Gastroesophageal sphincter (tissue), 4 donors: ENCODE results near the gene MAP3K4. TPM values are rescaled to one million over a fixed set of nuclear protein-coding genes. Genes with fewer than 3 reads are reported as not detected.
A peak's percentile ranks its signal among the peaks of the same experiment; 100 is the strongest.

Experiments
- ATAC-seq: fragments of 150-250 bp; one replicate; pipeline ENCODE4 v1.9.1; 2016; ENCODE audit warnings: mild to moderate bottlenecking, moderate library complexity
- H3K27ac ChIP-seq, 4 donors: fragments of 200-600 bp; sonication (generic) in 3 of 4; 1 replicate in 3 of 4; 2 replicates in 1 of 4; pipeline ENCODE4 v1.5.1; 2016 to 2019
- H3K27me3 ChIP-seq: fragments of 200-600 bp; sonication (generic); one replicate; pipeline ENCODE4 v1.5.1; 2019
- H3K36me3 ChIP-seq, 2 donors: fragments of 200-600 bp; sonication (generic); one replicate each; pipeline ENCODE4 v1.5.1; 2019; ENCODE audit warnings: control low read depth in 1 of 2
- H3K4me1 ChIP-seq, 3 donors: fragments of 200-600 bp; sonication (generic); 1 replicate in 2 of 3; 2 replicates in 1 of 3; pipeline ENCODE4 v1.5.1; 2016 to 2019; ENCODE audit warnings: control low read depth in 2 of 3
- H3K4me3 ChIP-seq, 2 donors: fragments of 200-600 bp; sonication (generic); one replicate each; pipeline ENCODE4 v1.5.1; 2019; ENCODE audit warnings: mild to moderate bottlenecking in 1 of 2, moderate library complexity in 1 of 2
- H3K9me3 ChIP-seq, 3 donors: fragments of 200-600 bp; sonication (generic); one replicate each; pipeline ENCODE4 v1.5.1; 2017 to 2019; ENCODE audit warnings: control low read depth in 2 of 3
- EP300 ChIP-seq: sonication (generic); formaldehyde crosslinking; IDR thresholded peaks from one replicate; pipeline ENCODE4 v1.6.1; 2017; ENCODE audit warnings: antibody characterized with exemption, mild to moderate bottlenecking
- POLR2A ChIP-seq, 2 donors: fragments of 450-650 bp; IDR thresholded peaks; one replicate each; pipeline ENCODE4 v1.6.1; 2017; ENCODE audit warnings: antibody characterized with exemption in 2 of 2, mild to moderate bottlenecking in 2 of 2, moderate library complexity in 1 of 2
- POLR2AphosphoS5 ChIP-seq: sonication (generic); formaldehyde crosslinking; IDR thresholded peaks from one replicate; pipeline ENCODE4 v1.6.1; 2017; ENCODE audit warnings: antibody characterized with exemption
- WGBS, 2 donors: methylation state at CpG; one replicate each; pipeline ENCODE4 v1.1.5; 2018; ENCODE audit warnings: low coverage in 1 of 2; 5-methylcytosine and 5-hydroxymethylcytosine counted together
- total RNA-seq, 4 donors: library from RNA; depleted of rRNA; stranded (reverse); fragments of >200 nt; gene quantifications; one replicate each; pipeline ENCODE4 v1.1.0, GENCODE V29; 2016
- TF ChIP-seq, protein P1 (sequence below), 4 experiments: fragments of 200-600 bp in 2 of 4; fragments of 450-650 bp in 2 of 4; sonication (generic) in 1 of 4; IDR thresholded peaks; one replicate each; pipeline ENCODE4 v1.5.1; 2017 to 2019; ENCODE audit warnings: antibody characterized with exemption in 4 of 4, mild to moderate bottlenecking in 2 of 4, moderate library complexity in 2 of 4

The MAP3K4 gene
- total RNA-seq, 4 donors from 2014 or later, result 23.0 to 29.3 (median 26.8) TPM

DNA sequence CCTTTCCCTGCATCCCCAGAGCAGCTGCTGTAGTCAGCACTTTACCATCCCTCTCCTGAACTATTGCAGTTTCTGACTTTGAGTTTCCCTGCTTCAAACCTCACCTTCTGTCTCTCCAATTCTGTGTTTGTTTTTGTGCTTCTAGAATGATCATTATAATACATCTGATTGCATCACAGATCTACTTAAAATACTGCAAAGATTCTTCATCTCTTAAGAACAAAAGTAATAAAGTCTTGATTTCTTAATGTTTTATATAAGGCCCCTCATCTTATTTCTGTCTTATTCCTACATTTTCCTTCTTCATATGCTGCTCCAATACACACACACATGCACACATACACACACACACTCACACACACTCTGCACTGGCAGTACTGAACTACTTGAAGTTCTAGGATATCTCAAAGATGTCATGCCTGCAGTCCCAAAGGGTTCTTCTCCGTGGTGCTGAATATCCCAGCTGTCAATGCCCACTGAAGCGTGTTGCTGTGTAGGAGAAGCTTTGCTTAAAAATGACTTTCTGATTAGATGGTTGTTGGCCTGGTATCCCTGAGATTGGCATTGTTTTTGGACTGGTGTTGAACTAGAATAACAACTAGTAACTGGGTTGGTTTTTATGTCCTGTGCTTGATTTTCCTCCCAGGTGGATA, 97.2 kb downstream of the MAP3K4 start:
- TF ChIP-seq POLR2A (IDR thresholded peaks at IDR 0.05), result no peak
- TF ChIP-seq EP300, result no peak
- TF ChIP-seq POLR2AphosphoS5, result no peak
- TF ChIP-seq, protein P1, sequence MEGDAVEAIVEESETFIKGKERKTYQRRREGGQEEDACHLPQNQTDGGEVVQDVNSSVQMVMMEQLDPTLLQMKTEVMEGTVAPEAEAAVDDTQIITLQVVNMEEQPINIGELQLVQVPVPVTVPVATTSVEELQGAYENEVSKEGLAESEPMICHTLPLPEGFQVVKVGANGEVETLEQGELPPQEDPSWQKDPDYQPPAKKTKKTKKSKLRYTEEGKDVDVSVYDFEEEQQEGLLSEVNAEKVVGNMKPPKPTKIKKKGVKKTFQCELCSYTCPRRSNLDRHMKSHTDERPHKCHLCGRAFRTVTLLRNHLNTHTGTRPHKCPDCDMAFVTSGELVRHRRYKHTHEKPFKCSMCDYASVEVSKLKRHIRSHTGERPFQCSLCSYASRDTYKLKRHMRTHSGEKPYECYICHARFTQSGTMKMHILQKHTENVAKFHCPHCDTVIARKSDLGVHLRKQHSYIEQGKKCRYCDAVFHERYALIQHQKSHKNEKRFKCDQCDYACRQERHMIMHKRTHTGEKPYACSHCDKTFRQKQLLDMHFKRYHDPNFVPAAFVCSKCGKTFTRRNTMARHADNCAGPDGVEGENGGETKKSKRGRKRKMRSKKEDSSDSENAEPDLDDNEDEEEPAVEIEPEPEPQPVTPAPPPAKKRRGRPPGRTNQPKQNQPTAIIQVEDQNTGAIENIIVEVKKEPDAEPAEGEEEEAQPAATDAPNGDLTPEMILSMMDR (IDR thresholded peaks at IDR 0.05), result no peak
- Histone ChIP-seq H3K4me3 (no peak overlapping the region), H3K27ac (no peak overlapping the region), H3K36me3 (peaks cover 9 to 91% of the 10 kb centered on the region in 2 donors), H3K9me3 (no peaks in the 10 kb centered on the region), H3K27me3 (no peaks in the 10 kb centered on the region), H3K4me1 (no peaks in the 10 kb centered on the region)
- 69 to 79% methylated on average over 2 of the region's 2 CpGs for WGBS, 2 donors
- ATAC-seq, result no peak

DNA sequence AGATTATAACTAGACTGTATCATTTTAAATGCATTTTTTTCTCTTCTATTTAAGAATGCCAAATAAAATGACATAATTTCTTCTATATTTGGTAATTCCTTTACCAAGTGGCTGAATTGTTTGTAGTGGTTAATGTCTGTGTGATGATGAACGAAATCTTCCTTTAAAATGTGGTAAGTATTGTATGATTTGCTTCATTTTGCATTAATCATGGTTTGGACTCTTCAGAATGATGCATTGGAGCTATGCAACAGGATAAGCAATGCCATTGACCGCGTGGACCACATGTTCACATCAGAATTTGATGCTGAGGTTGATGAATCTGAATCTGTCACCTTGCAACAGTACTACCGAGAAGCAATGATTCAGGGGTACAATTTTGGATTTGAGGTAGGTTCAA, 99.6 kb downstream of the MAP3K4 start:
- Histone ChIP-seq H3K36me3 (peaks cover 9 to 86% of the 10 kb centered on the region in 2 donors), H3K27ac (no peak overlapping the region), H3K9me3 (no peaks in the 10 kb centered on the region), H3K4me3 (no peak overlapping the region), H3K4me1 (no peaks in the 10 kb centered on the region), H3K27me3 (no peaks in the 10 kb centered on the region)
- no peak for ATAC-seq
- TF ChIP-seq POLR2A (IDR thresholded peaks at IDR 0.05) (no peak), EP300 (no peak), POLR2AphosphoS5 (no peak)
- TF ChIP-seq, protein P1 (IDR thresholded peaks at IDR 0.05), result no peak
- 75 to 84% methylated on average over 4 of the region's 4 CpGs for WGBS, 2 donors

DNA sequence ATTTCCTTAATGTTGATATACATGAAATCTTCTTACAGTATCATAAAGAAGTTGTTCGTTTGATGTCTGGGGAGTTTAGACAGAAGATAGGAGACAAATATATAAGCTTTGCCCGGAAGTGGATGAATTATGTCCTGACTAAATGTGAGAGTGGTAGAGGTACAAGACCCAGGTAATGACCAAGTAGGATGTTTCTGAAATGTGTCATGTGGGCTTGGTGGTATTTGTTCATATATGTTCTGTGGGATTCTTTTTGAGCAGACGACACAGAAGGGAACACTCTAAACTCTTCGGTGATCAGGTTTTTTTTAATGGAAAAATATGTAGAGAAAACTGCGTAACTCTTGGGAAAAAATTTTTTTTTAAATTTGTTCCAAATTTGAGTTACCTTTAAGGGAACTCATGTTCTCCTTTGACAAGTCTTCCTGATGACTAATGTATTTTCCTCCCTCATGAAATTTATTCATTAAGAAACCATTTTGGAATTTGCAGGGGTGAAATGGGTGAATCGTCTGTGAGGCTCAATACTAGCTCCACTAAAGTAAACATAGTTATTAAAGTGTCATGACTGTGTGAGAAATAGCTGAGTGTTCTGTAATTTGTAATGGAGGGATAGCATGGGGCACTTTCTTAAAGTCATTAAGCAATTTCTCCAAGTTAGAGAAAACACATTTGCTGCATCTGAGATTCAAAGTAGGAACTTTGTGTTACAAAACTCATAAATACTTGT, 100.6 kb downstream of the MAP3K4 start:
- TF ChIP-seq POLR2AphosphoS5 (peak; percentile 74), POLR2A (IDR thresholded peaks at IDR 0.05) (no peak)
- WGBS, 2 donors, result 73 to 74% methylated on average over 5 to 6 of the region's 6 CpGs
- no peaks in the 10 kb centered on the region for H3K4me1 ChIP-seq

DNA sequence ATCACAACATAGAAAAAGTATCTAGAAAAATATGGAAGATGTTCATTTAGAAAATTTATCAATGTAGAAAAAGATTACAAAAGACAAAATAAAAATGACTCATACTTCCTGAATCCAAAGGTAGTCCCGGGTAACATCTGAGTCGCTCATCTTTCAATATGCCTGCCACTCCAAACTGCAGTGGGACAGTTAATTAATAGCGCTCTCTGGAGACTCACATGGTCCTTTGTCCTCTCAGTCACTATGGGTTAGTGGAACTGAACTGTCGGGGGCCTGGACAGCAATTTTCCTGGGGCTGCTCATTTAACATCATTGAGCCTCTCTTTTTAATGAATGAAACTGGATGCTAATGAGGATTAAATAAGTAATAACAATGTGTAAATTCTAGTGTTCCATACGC, 103.4 kb downstream of the MAP3K4 start:
- Histone ChIP-seq H3K4me1 (no peaks in the 10 kb centered on the region), H3K36me3 (peaks cover 0 to 86% of the 10 kb centered on the region in 2 donors), H3K9me3 (no peaks in the 10 kb centered on the region), H3K4me3 (no peak overlapping the region), H3K27me3 (no peaks in the 10 kb centered on the region), H3K27ac (no peak overlapping the region)
- TF ChIP-seq POLR2A (IDR thresholded peaks at IDR 0.05), result no peak
- TF ChIP-seq, protein P1 (IDR thresholded peaks at IDR 0.05), result no peak
- TF ChIP-seq POLR2AphosphoS5, result no peak
- TF ChIP-seq EP300, result no peak
- 69 to 78% methylated on average over 4 to 5 of the region's 5 CpGs for WGBS, 2 donors
- no peak for ATAC-seq

More for the DNA sequence above, 100.6 kb downstream of the MAP3K4 start:
- H3K4me3 ChIP-seq, result no peak overlapping the region
- H3K27ac ChIP-seq, result no peak overlapping the region
- H3K36me3 ChIP-seq, result peaks cover 9 to 86% of the 10 kb centered on the region in 2 donors
- H3K27me3 ChIP-seq, result no peaks in the 10 kb centered on the region
- H3K9me3 ChIP-seq, result no peaks in the 10 kb centered on the region
- peak; percentile 85 for ATAC-seq

DNA sequence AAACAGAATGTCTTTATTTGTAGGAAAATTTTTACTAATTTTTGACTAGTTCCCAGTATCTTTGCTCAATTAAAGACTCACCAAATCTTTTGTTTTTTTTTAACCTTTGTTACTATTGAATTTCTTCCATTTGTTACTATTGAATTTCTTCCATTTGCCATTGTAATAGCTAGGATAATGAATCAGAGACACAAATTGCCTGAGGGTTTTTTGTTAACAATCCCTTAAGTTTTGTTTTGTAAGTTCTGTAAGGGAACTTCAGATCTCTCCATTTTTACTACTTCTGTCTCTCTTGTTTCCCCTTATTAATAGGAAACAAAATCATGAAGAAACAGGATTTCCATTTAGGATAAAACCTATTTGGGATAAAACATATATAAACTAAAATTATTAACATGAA, 104.3 kb downstream of the MAP3K4 start:
- Histone ChIP-seq H3K36me3 (peaks cover 0 to 85% of the 10 kb centered on the region in 2 donors), H3K27me3 (no peaks in the 10 kb centered on the region), H3K9me3 (no peaks in the 10 kb centered on the region), H3K4me3 (no peak overlapping the region), H3K4me1 (no peaks in the 10 kb centered on the region), H3K27ac (no peak overlapping the region)
- no peak for ATAC-seq
- TF ChIP-seq EP300 (no peak), POLR2A (IDR thresholded peaks at IDR 0.05) (no peak), POLR2AphosphoS5 (no peak)
- TF ChIP-seq, protein P1 (IDR thresholded peaks at IDR 0.05), result no peak
